Sciatic nerve (tissue), 2 donors: ENCODE measurements around the gene PFKM. TPM values are rescaled to one million over a fixed set of nuclear protein-coding genes. Genes with fewer than 3 reads are reported as not detected.

Source experiments
- ATAC-seq: fragments of 200-7000 bp; cut with Tn5 transposase; one replicate; pipeline ENCODE4 v1.9.1; 2020; ENCODE audit warnings: mild to moderate bottlenecking, moderate library complexity
- DNase-seq: peaks from one replicate; pipeline ENCODE4 v3.0.0-alpha.2; 2020; ENCODE audit warnings: low spot score
- intact Hi-C: fragments of 100-400 bp; cut with DNase I; formaldehyde crosslinking; loops from one replicate; pipeline ENCODE4 v1.14.2; 2022
- microRNA-seq: library from miRNA; unstranded; fragments of <30 nt; microRNA quantifications from one replicate; pipeline ENCODE4 v1.2.0, GENCODE V29; 2020
- total RNA-seq: library from RNA; stranded (reverse); fragmentation: NEBNext Ultra II Directional; extraction: Animal tissue kit (Norgen Biotek cat#: 25700); gene quantifications from one replicate; pipeline ENCODE4 v1.2.1, GENCODE V29; 2021
- donor health status: DM: no; HTN: no; CAD: no.
- donor health status: DM: no; HTN: no; CAD: no.

Gene PFKM
- total RNA-seq, 1 donor from 2014 or later, result 66.0 TPM

DNA sequence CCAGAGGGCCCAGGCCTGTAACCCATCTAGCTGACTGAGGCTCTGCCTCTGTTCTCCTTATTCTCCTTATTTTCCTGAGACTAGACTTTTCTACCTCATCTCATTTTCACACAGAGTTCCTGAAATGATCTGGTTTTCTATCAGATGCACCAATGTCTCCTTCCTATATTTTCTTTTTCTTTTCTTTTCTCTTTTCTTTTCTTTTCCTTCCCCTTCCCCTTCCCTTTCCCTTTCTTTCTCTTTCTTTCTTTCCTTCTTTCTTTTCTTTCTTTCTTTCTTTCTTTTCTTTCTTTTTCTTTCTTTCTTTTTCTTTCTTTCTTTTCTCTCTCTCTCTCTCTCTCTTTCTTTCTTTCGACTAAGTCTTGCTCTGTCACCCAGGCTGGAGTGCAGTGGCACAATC lies 61.3 kb downstream of the PFKM start:
- no peak for DNase-seq
- intact Hi-C loops, result loop anchor here (5.0 kb wide), 1 partner anchor 1942 kb away; no protein-coding TSS in a partner anchor
- no peak for ATAC-seq

GRCh38 chr12:48180857-48181495 lies 61.8 kb downstream of the PFKM start:
- no peak for DNase-seq
- no peak for ATAC-seq
- intact Hi-C loops, result loop anchor here (5.0 kb wide), 1 partner anchor 1941 kb away; no protein-coding TSS in a partner anchor

DNA sequence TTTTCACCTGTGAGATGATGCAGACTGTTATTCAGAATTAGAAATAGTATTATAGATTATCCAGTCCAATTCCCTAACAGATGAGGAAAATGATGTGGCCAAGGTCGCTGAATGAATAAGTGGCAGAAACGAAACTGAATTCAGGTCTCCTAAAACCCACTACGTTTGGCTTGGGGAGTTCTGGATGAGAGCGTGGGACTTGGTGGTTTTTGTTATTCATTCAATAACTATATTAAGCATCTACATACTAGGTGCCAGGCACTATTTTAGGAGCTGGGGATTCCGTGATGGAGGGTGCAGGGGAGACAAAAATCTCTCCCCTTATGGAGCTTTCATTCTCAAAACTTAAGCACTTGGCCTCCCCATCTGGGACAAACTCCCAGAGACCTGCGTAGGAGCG lies 63.5 kb downstream of the PFKM start:
- ATAC-seq, result no peak
- no peak for DNase-seq
- intact Hi-C loops, result loop anchor here (5.0 kb wide), 1 partner anchor 1940 kb away; no protein-coding TSS in a partner anchor

DNA sequence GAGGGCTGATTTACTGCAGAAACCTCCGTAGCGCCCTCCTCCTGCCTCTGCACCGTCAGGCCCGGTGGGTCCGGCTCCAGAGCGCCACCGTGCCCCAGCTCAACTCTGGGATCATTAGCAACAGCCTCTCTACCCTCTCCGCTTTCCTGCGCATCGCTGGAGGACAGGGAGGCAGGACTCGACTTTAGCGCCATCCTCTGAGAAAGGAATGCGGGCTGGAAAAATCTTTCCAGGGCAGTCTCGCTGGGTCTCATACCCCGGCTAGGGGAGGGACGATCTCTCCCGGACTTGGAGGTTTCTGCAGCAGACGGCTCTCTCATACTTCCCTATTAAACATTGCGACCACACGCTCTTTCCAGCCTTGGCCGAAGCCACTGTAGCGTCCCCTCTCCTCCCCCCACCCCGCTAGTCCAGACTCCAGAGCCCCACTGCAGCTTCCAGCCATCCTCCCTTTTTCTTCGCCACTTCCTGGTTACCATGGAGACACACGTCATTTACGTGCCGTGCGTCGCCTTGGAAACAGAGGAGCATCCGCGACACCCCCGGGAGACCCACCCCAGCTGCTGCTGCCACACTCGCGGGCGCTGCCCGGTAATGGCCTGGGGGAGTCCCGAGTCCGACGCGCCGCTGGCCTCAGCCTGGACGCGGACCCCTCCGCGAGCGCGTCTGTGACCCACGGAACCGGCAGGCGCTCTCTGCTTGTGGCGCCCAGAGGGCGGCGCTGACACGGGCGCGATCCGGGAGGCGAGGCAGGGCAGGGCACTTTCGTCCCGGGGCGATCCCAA lies 64.1 kb downstream of the PFKM start, which contains the start of gene CCDC184:
CCDC184 (plus strand) TSS at position 554 of the 785 bp plus-strand sequence. CDS start 479 bp downstream, outside the sequence.
- intact Hi-C loops, result loop anchor here (5.0 kb wide), 1 partner anchor 1939 kb away; no protein-coding TSS in a partner anchor
- ATAC-seq (peak; percentile 90), DNase-seq (peak; percentile 79)

DNA sequence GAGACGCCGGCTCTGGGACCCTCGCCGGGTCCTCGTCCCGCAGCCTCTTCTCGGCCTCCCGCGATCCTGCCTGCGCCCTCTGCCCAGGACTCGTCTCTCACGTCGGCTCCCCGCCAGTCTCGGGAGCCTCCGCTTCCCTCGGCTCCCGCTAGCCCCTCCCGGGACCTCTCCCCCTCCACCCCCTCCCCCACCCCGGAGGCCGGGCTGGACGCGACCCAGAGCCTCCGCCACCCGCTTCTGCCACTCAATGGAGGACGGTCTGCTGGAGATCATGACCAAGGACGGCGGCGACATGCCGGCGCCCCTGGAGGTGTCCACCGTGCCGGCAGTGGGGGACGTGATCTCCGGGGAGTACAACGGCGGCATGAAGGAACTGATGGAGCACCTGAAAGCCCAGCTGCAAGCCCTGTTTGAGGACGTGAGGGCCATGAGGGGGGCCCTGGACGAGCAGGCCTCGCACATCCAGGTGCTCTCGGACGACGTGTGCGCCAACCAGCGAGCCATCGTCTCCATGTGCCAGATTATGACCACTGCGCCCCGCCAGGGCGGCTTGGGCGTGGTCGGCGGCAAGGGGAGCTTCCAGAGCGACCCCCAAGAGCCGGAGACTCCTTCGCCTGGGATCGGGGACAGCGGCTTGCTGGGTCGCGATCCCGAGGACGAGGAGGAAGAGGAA lies 64.8 kb downstream of the PFKM start:
- intact Hi-C loops, result loop anchor here (5.0 kb wide), 1 partner anchor 1938 kb away; no protein-coding TSS in a partner anchor
- DNase-seq, result peak; percentile 62
- peak; percentile 19 for ATAC-seq

- DNase-seq (no peak), ATAC-seq (peak; percentile 20)
- intact Hi-C loops, result loop anchor here (5.0 kb wide), 1 partner anchor 1938 kb away; no protein-coding TSS in a partner anchor
Measured at GRCh38 chr12:48184549-48184922, 65.4 kb downstream of the PFKM start.

DNA sequence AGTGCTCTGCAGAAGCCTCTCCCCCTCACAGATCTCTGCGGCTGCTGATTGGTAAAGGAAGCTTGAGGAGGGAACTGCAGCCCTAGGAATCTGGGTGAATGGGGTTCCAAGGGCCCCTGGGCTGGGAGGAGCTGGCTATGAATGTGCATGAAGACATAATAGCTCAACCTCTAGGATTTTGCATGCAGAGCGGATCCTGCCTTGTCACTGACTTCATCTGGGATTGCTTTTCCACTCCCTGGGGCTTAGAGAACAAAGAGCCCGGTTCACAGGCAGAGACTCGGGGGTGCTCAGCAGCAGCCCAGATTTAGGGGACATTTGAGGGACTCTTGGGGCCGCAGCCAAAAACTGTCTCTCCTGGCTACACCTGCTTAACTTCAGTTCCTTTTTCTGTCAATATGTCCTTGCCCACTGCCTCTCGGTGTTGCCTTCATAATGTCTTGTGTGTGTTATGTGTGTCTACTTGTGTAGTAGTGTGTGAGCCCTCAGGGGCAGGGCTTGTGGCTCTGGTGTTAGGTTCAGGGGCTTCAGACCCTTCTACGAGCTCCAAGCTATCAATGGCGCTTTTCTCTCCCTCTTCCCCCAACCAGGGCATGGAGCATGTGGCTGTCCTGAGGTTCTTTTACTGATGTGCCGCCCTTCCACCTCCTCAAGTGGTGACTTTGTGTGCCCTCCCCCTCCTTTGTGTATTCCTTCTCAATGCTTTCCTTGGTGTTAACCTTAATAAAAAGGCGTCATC lies 66.2 kb downstream of the PFKM start:
- no peak for ATAC-seq
- intact Hi-C loops, result no loop called here

DNA sequence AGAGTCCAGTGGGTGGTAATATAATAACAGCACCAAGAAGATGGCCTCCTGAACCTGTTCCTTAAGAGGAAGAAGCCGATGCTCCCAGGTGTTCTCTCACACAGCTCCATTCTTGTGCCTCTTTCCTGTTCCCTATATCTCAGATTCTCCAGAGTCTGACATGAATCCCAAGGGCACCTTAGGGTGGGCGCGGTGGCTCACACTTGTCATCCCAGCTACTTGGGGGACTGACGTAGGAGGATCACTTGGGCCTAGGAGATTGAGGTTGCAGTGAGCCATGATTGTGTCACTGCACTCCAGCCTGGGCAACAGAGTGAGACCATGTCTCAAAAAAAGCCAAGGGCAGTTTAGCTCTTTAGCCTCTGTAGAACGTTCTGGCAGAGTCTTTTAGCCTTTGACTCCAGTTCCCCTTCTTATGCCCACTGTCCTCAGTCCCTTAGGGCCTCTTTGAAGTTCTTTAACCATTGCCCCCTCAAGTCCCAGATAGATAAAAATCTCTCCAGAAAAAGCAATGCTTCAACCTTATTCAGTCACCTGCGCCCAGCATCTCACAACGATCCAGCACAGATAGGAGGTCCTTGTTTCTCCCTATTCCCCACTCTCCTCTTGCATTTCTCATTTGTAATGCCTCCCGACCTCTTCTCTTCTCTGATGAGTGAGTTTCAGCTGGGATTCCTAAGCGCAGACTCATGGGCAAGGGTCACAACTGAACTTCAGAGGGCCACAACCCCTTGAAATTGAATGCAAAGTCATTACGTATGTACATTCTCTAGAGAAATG lies 68.9 kb downstream of the PFKM start:
- DNase-seq (no peak), ATAC-seq (no peak)
- intact Hi-C loops, result no loop called here

More for the DNA sequence above, 66.2 kb downstream of the PFKM start:
- no peak for DNase-seq

DNA sequence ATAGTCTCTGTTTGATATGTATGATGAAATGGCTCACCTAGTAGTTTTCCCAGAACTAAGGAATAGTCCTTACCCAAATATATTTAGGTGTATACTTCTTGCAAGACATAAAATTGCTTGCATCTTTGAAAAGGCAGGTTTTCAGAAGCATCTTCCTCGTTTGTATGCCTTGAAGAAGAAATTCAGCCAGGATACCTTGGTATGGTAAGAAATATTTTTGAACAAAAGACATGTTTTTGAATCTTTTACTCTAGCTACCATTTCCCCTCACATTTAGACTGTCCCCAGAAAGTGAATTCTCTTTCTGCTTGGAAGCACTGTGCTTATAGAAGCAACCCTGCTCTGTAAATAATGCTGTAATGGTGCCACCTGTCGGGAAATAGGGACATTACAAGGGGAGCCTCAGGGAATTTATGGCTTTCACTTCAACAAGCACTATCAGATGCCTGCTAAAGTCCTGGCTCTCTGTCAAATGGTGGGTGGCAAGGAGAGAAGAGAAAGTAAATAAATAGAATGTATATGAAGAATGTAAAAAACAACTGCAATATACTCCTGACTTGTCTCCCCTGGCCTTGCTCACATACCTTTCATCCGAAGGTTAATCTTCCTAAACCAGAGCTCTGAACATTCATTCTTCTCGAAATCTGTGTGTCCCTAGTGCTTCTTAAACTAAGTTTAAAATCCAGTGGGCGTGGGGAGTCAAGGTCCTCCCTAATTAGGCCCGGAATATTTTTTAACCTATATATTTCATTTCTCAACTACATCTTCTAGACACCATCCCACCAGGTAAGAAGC lies 70.4 kb downstream of the PFKM start:
- peak; percentile 78 for DNase-seq
- intact Hi-C loops, result no loop called here
- peak; percentile 69 for ATAC-seq

DNA sequence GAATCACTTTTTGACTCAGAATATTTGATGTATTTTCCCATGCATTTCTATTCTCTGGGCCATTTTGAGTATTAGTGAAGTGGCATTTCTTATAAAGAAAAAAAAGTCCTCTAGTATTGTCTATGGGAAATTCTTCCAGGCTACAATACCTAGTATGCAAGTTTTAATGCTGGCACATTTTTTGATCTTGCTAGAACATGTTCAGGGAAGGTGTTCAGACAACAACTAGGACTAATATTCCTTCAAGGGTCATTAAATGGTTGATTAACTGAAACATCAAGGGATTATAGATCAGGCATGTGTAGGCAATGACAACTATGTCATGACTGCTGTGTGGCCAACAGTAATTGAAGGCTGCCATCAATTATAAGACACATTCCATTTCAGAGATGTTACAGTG lies 71.9 kb downstream of the PFKM start:
- ATAC-seq, result no peak
- DNase-seq, result no peak
- intact Hi-C loops, result no loop called here

GRCh38 chr12:48192861-48193260 lies 73.7 kb downstream of the PFKM start:
- ATAC-seq, result no peak
- no peak for DNase-seq
- intact Hi-C loops, result no loop called here

DNA sequence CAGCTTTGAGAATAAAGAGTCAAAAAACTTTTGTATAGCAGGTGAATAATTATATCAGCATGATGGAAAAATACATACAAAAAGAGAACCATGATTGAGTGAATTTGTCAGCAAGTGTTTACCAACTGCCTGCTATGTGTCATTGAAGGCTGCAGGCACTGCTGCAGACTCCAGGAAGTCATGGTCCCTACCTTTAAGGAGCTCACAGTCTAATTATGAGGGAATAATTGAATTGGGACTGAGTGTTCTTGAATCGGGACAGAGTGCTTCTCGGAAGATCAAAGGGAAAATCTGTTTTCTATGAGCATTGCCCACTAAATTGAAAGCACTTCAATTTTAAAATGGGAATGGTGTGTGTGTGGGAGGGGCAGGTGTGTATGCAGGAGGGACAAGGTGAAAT lies 74.5 kb downstream of the PFKM start:
- no peak for DNase-seq
- ATAC-seq, result no peak
- intact Hi-C loops, result no loop called here

- ATAC-seq, result no peak
- intact Hi-C loops, result no loop called here
- no peak for DNase-seq
Measured at GRCh38 chr12:48194799-48195201, 75.6 kb downstream of the PFKM start.

Small RNAs within 50 kb of the gene (microRNA-seq; reads per million reads assigned to microRNA genes)
- not detected for gene MIR6505

Other genes starting within 250 kb of the PFKM start
- gene VDR, start 214.4 kb upstream of the PFKM start, total RNA-seq, result 1.9 TPM
- 47.9 TPM for gene TMEM106C, start 155.8 kb upstream of the PFKM start, total RNA-seq
- gene COL2A1, start 114.9 kb upstream of the PFKM start, total RNA-seq, result not detected
- 23.8 TPM for gene SENP1, start 13.3 kb upstream of the PFKM start, total RNA-seq
- 36.0 TPM for gene ASB8, start 38.2 kb downstream of the PFKM start, total RNA-seq
- 6.1 TPM for gene CCDC184, start 64.3 kb downstream of the PFKM start, total RNA-seq
- gene OR10AD1, start 83.9 kb downstream of the PFKM start, total RNA-seq, result not detected
- gene ZNF641, start 231.6 kb downstream of the PFKM start, total RNA-seq, result 24.8 TPM